H1 (cell line): ENCODE data around the gene MRPS30. TPM values are rescaled to one million over a fixed set of nuclear protein-coding genes. Genes with fewer than 3 reads are reported as not detected.

Experiments used
- CTCF ChIA-PET: fragments of 300-600 bp; sonication (Branson Sonifier 250); formaldehyde crosslinking; loops from one replicate; lab custom pipeline; 2021; ENCODE audit not compliant: partially characterized antibody; lab: Charles Lee
- POLR2A ChIA-PET: fragments of 300-600 bp; sonication (Branson Sonifier 250); formaldehyde crosslinking; loops from one replicate; lab custom pipeline; 2021; ENCODE audit warnings: inconsistent platforms; ENCODE audit not compliant: partially characterized antibody; lab: Charles Lee
- DNase-seq, 2 experiments: peaks; one replicate each; pipeline versions ENCODE4 v3.0.0 to v3.0.0-alpha.2; 2010 to 2022; ENCODE audit warnings: low spot score in 2 of 2, low read depth in 1 of 2, mixed read lengths in 1 of 2
- FAIRE-seq: peaks from 2 replicates; lab custom pipeline; 2011; peaks lifted over from hg19 to GRCh38; lab: Jason Lieb, UNC
- H2AFZ ChIP-seq: 2 replicates; pipeline ENCODE4 v1.8.1; 2012; ENCODE audit warnings: low read length, inconsistent platforms
- H2AK5ac ChIP-seq: 2 replicates; pipeline ENCODE4 v1.6.1; 2013; ENCODE audit warnings: low read depth, low read length
- H2BK120ac ChIP-seq: replicated peaks from 2 replicates; pipeline ENCODE3; 2013; ENCODE audit warnings: low read depth, low read length, inconsistent platforms
- H2BK12ac ChIP-seq: 2 replicates; pipeline ENCODE4 v1.6.1; 2013; ENCODE audit warnings: low read depth, low read length
- H2BK15ac ChIP-seq: 2 replicates; pipeline ENCODE4 v1.6.1; 2013; ENCODE audit warnings: low read length
- H2BK20ac ChIP-seq: 2 replicates; pipeline ENCODE4 v1.6.1; 2013; ENCODE audit warnings: low read length
- H2BK5ac ChIP-seq: 2 replicates; pipeline ENCODE4 v1.6.1; 2013; ENCODE audit warnings: low read depth, low read length
- H3K14ac ChIP-seq: 2 replicates; pipeline ENCODE4 v1.6.1; 2013; ENCODE audit warnings: inconsistent platforms; ENCODE audit not compliant: insufficient read length
- H3K18ac ChIP-seq: 2 replicates; pipeline ENCODE4 v1.6.1; 2013; ENCODE audit warnings: low read length; ENCODE audit errors: extremely low read depth
- H3K23ac ChIP-seq: 2 replicates; pipeline ENCODE4 v1.6.1; 2013; ENCODE audit warnings: inconsistent platforms; ENCODE audit not compliant: insufficient read length
- H3K23me2 ChIP-seq: 2 replicates; pipeline ENCODE4 v1.6.1; 2013; ENCODE audit warnings: low read depth, low read length
- H3K27ac ChIP-seq: 2 replicates; pipeline ENCODE4 v1.6.1; 2011; ENCODE audit warnings: low read depth, low read length, inconsistent platforms
- H3K27me3 ChIP-seq, 4 experiments: replicated peaks in 1 of 4; 1 replicate in 1 of 4; 2 replicates in 3 of 4; pipeline versions ENCODE4 v1.6.1 to v1.8.1; 2011 to 2013; ENCODE audit warnings: low read length in 3 of 4, mild to moderate bottlenecking in 3 of 4, inconsistent platforms in 2 of 4, mixed read lengths in 2 of 4, moderate library complexity in 1 of 4; ENCODE audit not compliant: control insufficient read depth in 3 of 4, insufficient read depth in 3 of 4; ENCODE audit errors: extremely low read depth in 1 of 4
- H3K36me3 ChIP-seq, 4 experiments: 2 replicates each; pipeline versions ENCODE4 v1.6.1 to v1.8.1; 2011 to 2013; ENCODE audit warnings: mild to moderate bottlenecking in 4 of 4, low read length in 3 of 4, moderate library complexity in 2 of 4, control low read depth in 1 of 4, inconsistent platforms in 1 of 4; ENCODE audit not compliant: insufficient read depth in 4 of 4, control insufficient read depth in 2 of 4
- H3K4ac ChIP-seq: replicated peaks from 2 replicates; pipeline ENCODE3; 2013; ENCODE audit warnings: low read length, low read depth, mixed read lengths, inconsistent platforms; ENCODE audit not compliant: insufficient read length
- H3K4me1 ChIP-seq, 4 experiments: replicated peaks in 1 of 4; 1 replicate in 1 of 4; 2 replicates in 3 of 4; pipeline versions ENCODE4 v1.6.1 to v1.8.1; 2011 to 2013; ENCODE audit warnings: low read length in 3 of 4, inconsistent platforms in 2 of 4, mixed read lengths in 1 of 4; ENCODE audit not compliant: insufficient read depth in 4 of 4, control insufficient read depth in 3 of 4
- H3K4me2 ChIP-seq, 2 experiments: 2 replicates each; pipeline versions ENCODE4 v1.6.1 to v1.8.1; 2011 to 2013; ENCODE audit warnings: low read depth in 2 of 2, low read length in 2 of 2, control low read depth in 1 of 2, inconsistent platforms in 1 of 2, mild to moderate bottlenecking in 1 of 2; ENCODE audit not compliant: insufficient read depth in 1 of 2
- H3K4me3 ChIP-seq, 4 experiments: fragments of 200-600, 300-600 bp in 1 of 4; sonication (generic), shearing (Covaris generic), sonication (Bioruptor Twin) in 1 of 4; 2 replicates each; pipeline versions ENCODE4 v1.5.1 to v1.8.1; 2011 to 2016; ENCODE audit warnings: low read length in 4 of 4, low read depth in 3 of 4, control low read depth in 2 of 4, inconsistent platforms in 2 of 4, mild to moderate bottlenecking in 2 of 4, mixed read lengths in 1 of 4, moderate library complexity in 1 of 4; ENCODE audit not compliant: insufficient read depth in 2 of 4; ENCODE audit errors: extremely low read depth in 1 of 4
- H3K56ac ChIP-seq: replicated peaks from 2 replicates; pipeline ENCODE3; 2013; ENCODE audit warnings: low read depth, mild to moderate bottlenecking, mixed read lengths, low read length, inconsistent platforms; ENCODE audit not compliant: insufficient read length
- H3K79me1 ChIP-seq: 2 replicates; pipeline ENCODE4 v1.6.1; 2013; ENCODE audit warnings: low read depth, low read length, control low read depth
- H3K79me2 ChIP-seq, 2 experiments: 2 replicates each; pipeline versions ENCODE4 v1.6.1 to v1.8.1; 2012 to 2013; ENCODE audit warnings: low read length in 2 of 2, mild to moderate bottlenecking in 2 of 2, inconsistent platforms in 1 of 2; ENCODE audit not compliant: insufficient read depth in 2 of 2, control insufficient read depth in 1 of 2
- H3K9ac ChIP-seq, 4 experiments: replicated peaks in 1 of 4; 1 replicate in 1 of 4; 2 replicates in 3 of 4; pipeline versions ENCODE4 v1.6.1 to v1.8.1; 2011 to 2013; ENCODE audit warnings: low read depth in 3 of 4, low read length in 3 of 4, control low read depth in 2 of 4, mild to moderate bottlenecking in 2 of 4, moderate library complexity in 2 of 4, inconsistent platforms in 1 of 4; ENCODE audit errors: extremely low read depth in 1 of 4
- H3K9me3 ChIP-seq, 2 experiments: 2 replicates each; pipeline versions ENCODE4 v1.6.1 to v1.8.1; 2012 to 2013; ENCODE audit warnings: mild to moderate bottlenecking in 2 of 2, moderate library complexity in 2 of 2, control low read depth in 1 of 2, inconsistent platforms in 1 of 2, low read depth in 1 of 2, low read length in 1 of 2, mixed read lengths in 1 of 2; ENCODE audit not compliant: insufficient read depth in 2 of 2
- H4K20me1 ChIP-seq, 2 experiments: replicated peaks in 1 of 2; 2 replicates each; pipeline versions ENCODE3 to v1.8.1; 2011 to 2013; ENCODE audit warnings: inconsistent platforms in 2 of 2, low read length in 2 of 2, mild to moderate bottlenecking in 1 of 2; ENCODE audit not compliant: insufficient read depth in 2 of 2, control insufficient read depth in 1 of 2
- H4K5ac ChIP-seq: 2 replicates; pipeline ENCODE4 v1.6.1; 2013; ENCODE audit warnings: low read length, low read depth, mixed read lengths, inconsistent platforms; ENCODE audit not compliant: insufficient read length
- H4K8ac ChIP-seq: 2 replicates; pipeline ENCODE4 v1.8.0; 2013; ENCODE audit warnings: mild to moderate bottlenecking, moderate library complexity, low read length, inconsistent platforms; ENCODE audit not compliant: insufficient read depth; ENCODE audit errors: extremely low read depth
- H4K91ac ChIP-seq: replicated peaks from 2 replicates; pipeline ENCODE3; 2013; ENCODE audit warnings: low read length, mixed read lengths, inconsistent platforms; ENCODE audit not compliant: insufficient read length
- ASH2L ChIP-seq: fragments of 200-600, 300-600 bp; sonication (generic); IDR thresholded peaks from one replicate; pipeline ENCODE4 v1.7.1; 2017; ENCODE audit warnings: low read length
- CHD1 ChIP-seq: IDR thresholded peaks from 2 replicates; pipeline ENCODE4 v1.6.1; 2012; ENCODE audit warnings: low read depth, low read length, improper control_type of control experiment
- CREB1 ChIP-seq: IDR thresholded peaks from 2 replicates; pipeline ENCODE4 v1.6.1; 2012; ENCODE audit warnings: inconsistent platforms
- EZH2 ChIP-seq: fragments of 200-600 bp; sonication (generic); IDR thresholded peaks from 2 replicates; pipeline ENCODE4 v1.7.1; 2012; ENCODE audit warnings: low read depth, mild to moderate bottlenecking, moderate library complexity, low read length, inconsistent platforms; ENCODE audit not compliant: severe bottlenecking
- GTF2F1 ChIP-seq: IDR thresholded peaks from 2 replicates; pipeline ENCODE4 v1.6.1; 2012; ENCODE audit warnings: low read depth, low read length, improper control_type of control experiment, borderline replicate concordance
- JUN ChIP-seq: IDR thresholded peaks from 2 replicates; pipeline ENCODE4 v1.6.1; 2011; ENCODE audit warnings: low read depth, mild to moderate bottlenecking, improper control_type of control experiment, low read length
- MAFK ChIP-seq: IDR thresholded peaks from 2 replicates; pipeline ENCODE4 v1.6.1; 2012; ENCODE audit warnings: low read depth, mild to moderate bottlenecking, improper control_type of control experiment, low read length
- POLR2A ChIP-seq, 2 experiments: IDR thresholded peaks; 1 replicate in 1 of 2; 2 replicates in 1 of 2; pipeline ENCODE4 v1.6.1; 2011; ENCODE audit warnings: low read depth in 2 of 2, low read length in 2 of 2, mild to moderate bottlenecking in 2 of 2; ENCODE audit errors: control extremely low read depth in 1 of 2
- ZNF274 ChIP-seq: IDR thresholded peaks from 2 replicates; pipeline ENCODE4 v1.7.0; 2012; ENCODE audit warnings: low read length, borderline replicate concordance; ENCODE audit errors: extremely low read depth
- WGBS, 2 experiments: shearing (Covaris generic) in 1 of 2; methylation state at CpG; one replicate each; pipeline versions ENCODE4 v1.1.6 to v1.1.7; 2013 to 2015; ENCODE audit warnings: low lambda C conversion rate in 2 of 2, mixed read lengths in 2 of 2, inconsistent platforms in 1 of 2, low coverage in 1 of 2, missing lambda C conversion rate in 1 of 2; ENCODE audit not compliant: insufficient replicate concordance in 2 of 2, insufficient coverage in 1 of 2, insufficient read length in 1 of 2; ENCODE audit errors: extremely low coverage in 1 of 2, missing lambda C conversion rate in 1 of 2; 5-methylcytosine and 5-hydroxymethylcytosine counted together
- polyA plus RNA-seq, 7 experiments: library from polyadenylated mRNA; depleted of rRNA in 3 of 7; stranded (reverse) in 5 of 7; unstranded in 2 of 7; fragments of >200 nt in 5 of 7; fragments of 200-250 nt in 2 of 7; gene quantifications; 1 replicate in 5 of 7; 2 replicates in 1 of 7; 4 replicates in 1 of 7; pipeline versions ENCODE4 v1.2.1 to v1.2.3, GENCODE V29; 2011 to 2013; ENCODE audit warnings: missing spikeins in 2 of 7, mixed read lengths in 2 of 7
- total RNA-seq: library from RNA; stranded (reverse); fragmentation: NEBNext Ultra II Directional; extraction: Animal tissue kit (Norgen Biotek cat#: 25700); gene quantifications from 2 replicates; pipeline ENCODE4 v1.2.1, GENCODE V29; 2021
- TF ChIP-seq, protein P1 (sequence below), 3 experiments: IDR thresholded peaks; 1 replicate in 2 of 3; 2 replicates in 1 of 3; pipeline versions ENCODE4 v1.5.1 to v1.6.1; 2011; ENCODE audit warnings: low read length in 3 of 3, mild to moderate bottlenecking in 3 of 3, inconsistent platforms in 2 of 3, low read depth in 1 of 3, moderate library complexity in 1 of 3; ENCODE audit not compliant: insufficient read depth in 1 of 3; ENCODE audit errors: control extremely low read depth in 1 of 3

The MRPS30 gene
- total and polyA plus RNA-seq, 2 of the 8 experiments (the other 6 are each of a cell fraction or from before 2014, with no cell fraction given) = 61.9 to 85.2 TPM

DNA sequence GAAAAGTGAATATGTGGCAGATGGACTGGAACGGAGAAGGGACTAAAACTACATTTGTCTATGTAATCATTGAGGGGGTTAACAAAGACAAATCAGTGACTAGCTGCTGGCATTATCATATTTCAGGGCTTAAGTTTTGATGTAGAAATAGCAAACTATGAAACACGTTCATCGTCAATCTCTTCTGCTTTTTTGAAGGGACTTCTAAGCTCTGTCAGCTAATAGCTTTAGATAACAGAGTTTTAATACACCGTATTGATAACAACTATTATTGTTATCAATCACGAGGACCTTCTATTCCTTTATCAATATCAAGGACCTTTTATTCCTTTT is 38.9 kb upstream of the MRPS30 start:
- no peak overlapping the region for H4K8ac ChIP-seq
- H3K23ac ChIP-seq = no peak overlapping the region
- no peak for FAIRE-seq
- no peaks in the 10 kb centered on the region for H3K9me3 ChIP-seq
- no peaks in the 10 kb centered on the region for H3K23me2 ChIP-seq
- no peak overlapping the region for H3K14ac ChIP-seq
- H3K36me3 ChIP-seq = no peaks in the 10 kb centered on the region
- no peak overlapping the region for H3K4ac ChIP-seq
- ChIA-PET CTCF (no interaction called here), POLR2A (no interaction called here)
- no peak for DNase-seq
- no peak overlapping the region for H3K4me2 ChIP-seq
- no peak overlapping the region for H4K91ac ChIP-seq
- peaks cover 0 to 1% (median 0%) of the 10 kb centered on the region in 4 experiments; a peak in 1 of 7 replicates for H3K27me3 ChIP-seq
- no peak overlapping the region for H2BK5ac ChIP-seq
- H3K56ac ChIP-seq = no peak overlapping the region
- WGBS, 2 experiments = 96% methylated on average over 5 of the region's 5 CpGs; no CpG with 5 or more reads in 1 of the 2 experiments
- no peak overlapping the region for H2BK15ac ChIP-seq
- H3K4me3 ChIP-seq = no peak overlapping the region
- H2BK12ac ChIP-seq = no peak overlapping the region
- no peak overlapping the region for H3K27ac ChIP-seq
- no peaks in the 10 kb centered on the region for H4K20me1 ChIP-seq
- no peaks in the 10 kb centered on the region for H3K79me2 ChIP-seq
- H3K4me1 ChIP-seq = no peaks in the 10 kb centered on the region
- H4K5ac ChIP-seq = no peak overlapping the region
- TF ChIP-seq MAFK (no peak), JUN (no peak), POLR2A (IDR thresholded peaks at IDR 0.05; ENCODE audit: control extremely low read depth in 1 of 2, low read depth in 2 of 2, low read length in 2 of 2) (no peak), ZNF274 (no peak), GTF2F1 (no peak), EZH2 (no peak), CREB1 (no peak), ASH2L (no peak), CHD1 (no peak)
- TF ChIP-seq, protein P1, sequence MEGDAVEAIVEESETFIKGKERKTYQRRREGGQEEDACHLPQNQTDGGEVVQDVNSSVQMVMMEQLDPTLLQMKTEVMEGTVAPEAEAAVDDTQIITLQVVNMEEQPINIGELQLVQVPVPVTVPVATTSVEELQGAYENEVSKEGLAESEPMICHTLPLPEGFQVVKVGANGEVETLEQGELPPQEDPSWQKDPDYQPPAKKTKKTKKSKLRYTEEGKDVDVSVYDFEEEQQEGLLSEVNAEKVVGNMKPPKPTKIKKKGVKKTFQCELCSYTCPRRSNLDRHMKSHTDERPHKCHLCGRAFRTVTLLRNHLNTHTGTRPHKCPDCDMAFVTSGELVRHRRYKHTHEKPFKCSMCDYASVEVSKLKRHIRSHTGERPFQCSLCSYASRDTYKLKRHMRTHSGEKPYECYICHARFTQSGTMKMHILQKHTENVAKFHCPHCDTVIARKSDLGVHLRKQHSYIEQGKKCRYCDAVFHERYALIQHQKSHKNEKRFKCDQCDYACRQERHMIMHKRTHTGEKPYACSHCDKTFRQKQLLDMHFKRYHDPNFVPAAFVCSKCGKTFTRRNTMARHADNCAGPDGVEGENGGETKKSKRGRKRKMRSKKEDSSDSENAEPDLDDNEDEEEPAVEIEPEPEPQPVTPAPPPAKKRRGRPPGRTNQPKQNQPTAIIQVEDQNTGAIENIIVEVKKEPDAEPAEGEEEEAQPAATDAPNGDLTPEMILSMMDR (IDR thresholded peaks at IDR 0.05; ENCODE audit: control extremely low read depth in 1 of 3, insufficient read depth in 1 of 3, low read depth in 1 of 3, low read length in 3 of 3) = no peak
- no peak overlapping the region for H3K18ac ChIP-seq
- no peak overlapping the region for H3K9ac ChIP-seq
- no peaks in the 10 kb centered on the region for H3K79me1 ChIP-seq
- no peak overlapping the region for H2AK5ac ChIP-seq
- no peak overlapping the region for H2BK20ac ChIP-seq
- H2BK120ac ChIP-seq = no peak overlapping the region
- H2AFZ ChIP-seq = no peak overlapping the region
